ENCODE results near the gene DNMBP.
A peak's percentile ranks its signal among the peaks of the same experiment; 100 is the strongest.
"Not testable (repeated sequence)": the region's sequence is repeated elsewhere in the genome, so short reads cannot be mapped to it uniquely, and the experiment has no call there.

The DNMBP gene

DNA sequence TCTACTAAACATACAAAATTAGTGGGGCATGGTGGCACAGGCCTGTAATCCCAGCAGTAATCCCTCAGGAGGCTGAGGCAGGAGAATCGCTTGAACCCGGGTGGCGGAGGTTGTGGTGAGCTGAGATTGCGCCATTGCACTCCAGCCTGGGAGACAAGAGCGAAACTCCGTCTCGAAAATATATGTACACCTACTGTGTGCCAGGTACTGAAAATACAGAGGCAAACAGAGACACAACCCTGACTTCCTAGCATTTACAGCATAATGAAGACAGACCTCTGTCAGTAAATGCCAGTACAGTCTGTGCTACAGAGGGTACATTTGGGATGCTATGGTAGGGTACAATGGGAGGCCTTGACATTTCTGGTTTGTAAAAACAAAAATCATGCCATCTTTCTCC lies 160.7 kb downstream of the DNMBP start:
- no peak for DNase-seq (ENCODE audit: extremely low read depth, insufficient read length)
- Histone ChIP-seq H3K27me3 (replicated peaks; ENCODE audit: control insufficient read depth, insufficient read depth, low read length) (no peaks in the 10 kb centered on the region), H3K36me3 (ENCODE audit: control insufficient read depth, insufficient read depth, low read length) (no peaks in the 10 kb centered on the region), H3K4me3 (replicated peaks; ENCODE audit: low read depth, low read length) (no peak overlapping the region)
- TF ChIP-seq, protein P1, sequence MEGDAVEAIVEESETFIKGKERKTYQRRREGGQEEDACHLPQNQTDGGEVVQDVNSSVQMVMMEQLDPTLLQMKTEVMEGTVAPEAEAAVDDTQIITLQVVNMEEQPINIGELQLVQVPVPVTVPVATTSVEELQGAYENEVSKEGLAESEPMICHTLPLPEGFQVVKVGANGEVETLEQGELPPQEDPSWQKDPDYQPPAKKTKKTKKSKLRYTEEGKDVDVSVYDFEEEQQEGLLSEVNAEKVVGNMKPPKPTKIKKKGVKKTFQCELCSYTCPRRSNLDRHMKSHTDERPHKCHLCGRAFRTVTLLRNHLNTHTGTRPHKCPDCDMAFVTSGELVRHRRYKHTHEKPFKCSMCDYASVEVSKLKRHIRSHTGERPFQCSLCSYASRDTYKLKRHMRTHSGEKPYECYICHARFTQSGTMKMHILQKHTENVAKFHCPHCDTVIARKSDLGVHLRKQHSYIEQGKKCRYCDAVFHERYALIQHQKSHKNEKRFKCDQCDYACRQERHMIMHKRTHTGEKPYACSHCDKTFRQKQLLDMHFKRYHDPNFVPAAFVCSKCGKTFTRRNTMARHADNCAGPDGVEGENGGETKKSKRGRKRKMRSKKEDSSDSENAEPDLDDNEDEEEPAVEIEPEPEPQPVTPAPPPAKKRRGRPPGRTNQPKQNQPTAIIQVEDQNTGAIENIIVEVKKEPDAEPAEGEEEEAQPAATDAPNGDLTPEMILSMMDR (IDR thresholded peaks at IDR 0.05; ENCODE audit: insufficient read depth, low read length, poor library complexity, severe bottlenecking): no peak

DNA sequence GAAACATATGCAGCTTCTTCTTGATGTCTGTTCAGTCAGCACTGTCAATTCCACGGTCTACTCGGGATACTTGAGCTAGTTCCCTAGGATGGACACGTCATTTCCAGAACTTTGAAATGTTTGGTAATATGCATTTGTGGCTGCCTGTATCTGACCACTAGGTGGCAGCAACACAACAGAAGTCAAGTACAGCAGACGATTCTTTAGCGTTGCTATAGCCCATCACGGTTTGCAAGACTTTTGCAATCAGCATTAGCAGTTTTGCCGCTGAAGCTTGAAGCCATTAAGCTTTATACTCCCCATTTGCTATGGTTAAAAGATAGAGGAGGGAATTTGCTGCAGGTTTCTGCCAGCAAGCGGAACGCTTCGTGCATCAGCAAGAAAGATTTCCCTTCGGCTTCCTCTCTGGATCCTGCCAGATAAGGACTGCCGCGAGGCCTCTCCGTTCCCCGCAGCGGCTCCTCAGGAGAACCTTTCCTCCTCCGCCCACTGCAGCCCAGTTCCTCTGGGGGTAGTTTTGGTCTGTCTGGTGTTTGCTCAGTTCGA lies 163.8 kb downstream of the DNMBP start:
- Histone ChIP-seq H3K27me3 (replicated peaks; ENCODE audit: control insufficient read depth, insufficient read depth, low read length) (no peaks in the 10 kb centered on the region), H3K36me3 (ENCODE audit: control insufficient read depth, insufficient read depth, low read length) (no peaks in the 10 kb centered on the region), H3K4me3 (replicated peaks; ENCODE audit: low read depth, low read length) (no peak overlapping the region; the same call in 1 of the 2 replicates)
- TF ChIP-seq, protein P1 (IDR thresholded peaks at IDR 0.05; ENCODE audit: insufficient read depth, low read length, poor library complexity, severe bottlenecking): peak; percentile 75
- peak; percentile 31 for DNase-seq (ENCODE audit: extremely low read depth, insufficient read length)

DNA sequence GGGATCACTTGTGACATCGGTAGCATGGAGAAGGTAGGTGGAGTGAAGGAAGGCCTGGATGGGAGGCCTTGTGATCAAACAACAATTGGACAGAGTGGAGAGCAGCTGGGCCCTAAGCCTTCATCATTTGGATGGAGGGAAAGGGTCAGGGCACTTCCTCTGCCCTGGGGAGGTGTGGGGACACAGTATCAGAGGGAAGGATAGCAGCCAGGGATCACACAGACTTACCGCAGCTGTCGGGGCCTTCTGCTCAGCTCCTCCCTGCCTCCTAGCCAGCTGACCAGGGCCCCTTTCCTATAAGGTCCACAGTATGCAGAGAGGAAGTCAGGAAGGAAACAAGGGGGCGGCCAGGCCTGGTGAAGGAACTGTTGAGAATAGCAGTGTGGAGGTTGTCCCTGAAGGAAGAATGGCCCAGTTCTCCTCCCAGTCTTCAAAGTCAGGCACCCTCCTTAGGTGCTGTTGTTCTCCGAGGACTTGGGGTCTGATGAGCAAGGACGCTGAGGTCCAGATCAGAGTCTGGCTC lies 165.3 kb downstream of the DNMBP start:
- DNase-seq (ENCODE audit: extremely low read depth, insufficient read length): no peak
- TF ChIP-seq, protein P1 (IDR thresholded peaks at IDR 0.05; ENCODE audit: insufficient read depth, low read length, poor library complexity, severe bottlenecking): no peak
- no peak overlapping the region for H3K4me3 ChIP-seq (replicated peaks; ENCODE audit: low read depth, low read length)
- H3K27me3 ChIP-seq (replicated peaks; ENCODE audit: control insufficient read depth, insufficient read depth, low read length): no peaks in the 10 kb centered on the region
- H3K36me3 ChIP-seq (ENCODE audit: control insufficient read depth, insufficient read depth, low read length): no peaks in the 10 kb centered on the region

DNA sequence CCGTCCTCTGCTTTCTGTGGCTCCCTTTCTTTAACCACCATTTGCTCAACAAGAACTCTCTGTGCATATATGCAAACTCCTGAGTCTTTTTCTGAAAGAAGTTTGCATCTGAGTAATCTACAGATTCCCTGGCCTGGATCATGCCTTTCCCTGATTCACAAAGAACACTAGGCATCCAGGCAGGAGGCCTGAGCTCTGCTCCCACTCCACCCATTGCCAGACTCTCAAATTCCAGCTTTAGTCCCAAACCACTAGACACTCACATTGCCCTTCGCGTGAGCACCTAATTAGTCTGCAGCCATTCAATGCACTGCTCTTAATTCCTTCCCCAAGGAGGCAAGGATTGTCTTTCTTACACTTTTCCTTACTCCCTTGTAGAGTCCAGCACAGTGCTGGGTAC lies 166.4 kb downstream of the DNMBP start:
- Histone ChIP-seq H3K4me3 (replicated peaks; ENCODE audit: low read depth, low read length) (no peak overlapping the region), H3K27me3 (replicated peaks; ENCODE audit: control insufficient read depth, insufficient read depth, low read length) (no peaks in the 10 kb centered on the region), H3K36me3 (ENCODE audit: control insufficient read depth, insufficient read depth, low read length) (no peaks in the 10 kb centered on the region)
- TF ChIP-seq, protein P1 (IDR thresholded peaks at IDR 0.05; ENCODE audit: insufficient read depth, low read length, poor library complexity, severe bottlenecking): no peak
- no peak for DNase-seq (ENCODE audit: extremely low read depth, insufficient read length)

DNA sequence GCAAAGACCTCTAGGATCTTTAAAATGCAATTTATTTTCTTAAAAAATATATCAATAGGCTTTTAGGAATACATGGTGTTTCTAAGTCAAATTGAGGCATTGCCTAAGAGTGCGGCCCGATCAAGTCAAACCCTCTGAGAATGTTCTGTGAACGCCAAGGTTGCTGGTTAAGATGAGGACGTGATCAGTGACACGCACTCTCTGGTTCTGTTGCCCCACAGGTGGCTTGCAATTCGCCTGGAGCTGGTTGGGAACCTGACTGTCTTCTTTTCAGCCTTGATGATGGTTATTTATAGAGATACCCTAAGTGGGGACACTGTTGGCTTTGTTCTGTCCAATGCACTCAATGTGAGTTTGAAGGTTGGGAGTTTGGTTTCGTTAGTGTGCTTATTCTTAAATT lies 168.0 kb downstream of the DNMBP start:
- Histone ChIP-seq H3K4me3 (replicated peaks; ENCODE audit: low read depth, low read length) (no peak overlapping the region), H3K27me3 (replicated peaks; ENCODE audit: control insufficient read depth, insufficient read depth, low read length) (no peaks in the 10 kb centered on the region), H3K36me3 (ENCODE audit: control insufficient read depth, insufficient read depth, low read length) (no peaks in the 10 kb centered on the region)
- TF ChIP-seq, protein P1 (IDR thresholded peaks at IDR 0.05; ENCODE audit: insufficient read depth, low read length, poor library complexity, severe bottlenecking): no peak
- DNase-seq (ENCODE audit: extremely low read depth, insufficient read length): no peak

DNA sequence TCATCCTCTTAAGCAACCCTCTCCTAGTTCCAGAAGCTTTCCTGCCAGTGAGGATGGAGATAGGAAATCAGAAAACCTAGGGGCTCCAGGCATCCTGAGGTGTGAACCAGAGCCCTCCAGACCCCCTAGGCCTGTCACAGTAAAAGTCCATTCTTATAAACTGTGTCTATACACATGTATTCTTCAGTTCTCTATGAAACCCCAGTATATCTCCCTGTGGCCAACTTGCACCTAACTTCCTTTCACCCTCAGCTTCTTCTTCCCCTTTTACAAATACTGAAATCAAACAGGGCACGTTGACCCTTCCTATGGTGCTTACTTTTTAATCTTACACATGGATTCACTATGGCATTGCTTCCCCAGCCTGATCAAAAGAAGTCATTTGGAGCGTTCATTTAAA lies 168.9 kb downstream of the DNMBP start:
- H3K36me3 ChIP-seq (ENCODE audit: control insufficient read depth, insufficient read depth, low read length); H3K4me3 ChIP-seq (replicated peaks; ENCODE audit: low read depth, low read length); H3K27me3 ChIP-seq (replicated peaks; ENCODE audit: control insufficient read depth, insufficient read depth, low read length); DNase-seq (ENCODE audit: extremely low read depth, insufficient read length): not testable (repeated sequence)
